Colonic mucosa (tissue), 4 donors: Measurements from ENCODE around the gene ARHGAP30. TPM values are rescaled to one million over a fixed set of nuclear protein-coding genes. Genes with fewer than 3 reads are reported as not detected.

Source experiments
- DNase-seq: peaks from one replicate; pipeline ENCODE4 v3.0.0-alpha.2; 2020
- H3K27ac ChIP-seq: fragments of 200-600 bp; one replicate; pipeline ENCODE4 v1.8.0; 2021
- H3K27me3 ChIP-seq: fragments of 200-600 bp; one replicate; pipeline ENCODE4 v1.8.0; 2021
- H3K36me3 ChIP-seq: fragments of 200-600 bp; one replicate; pipeline ENCODE4 v1.8.0; 2021
- H3K4me1 ChIP-seq: fragments of 200-600 bp; one replicate; pipeline ENCODE4 v1.8.0; 2021; ENCODE audit warnings: mild to moderate bottlenecking
- H3K4me3 ChIP-seq: fragments of 200-600 bp; one replicate; pipeline ENCODE4 v1.8.0; 2021
- H3K9ac ChIP-seq, 2 donors: one replicate each; pipeline ENCODE4 v1.7.0; 2013; ENCODE audit warnings: control low read depth in 2 of 2, low read depth in 2 of 2, low read length in 2 of 2
- H3K9me3 ChIP-seq: fragments of 200-600 bp; one replicate; pipeline ENCODE4 v1.8.0; 2021
- CTCF ChIP-seq: fragments of 200-600 bp; IDR thresholded peaks from one replicate; pipeline ENCODE4 v1.8.0; 2022; ENCODE audit warnings: antibody characterized with exemption, mild to moderate bottlenecking
- intact Hi-C: fragments of 100-400 bp; cut with DNase I; formaldehyde crosslinking; loops from one replicate; pipeline ENCODE4 v1.14.1; 2022
- total RNA-seq, 2 donors: library from RNA; stranded (reverse); fragmentation: NEBNext Ultra II Directional in 1 of 2; extraction: Animal tissue kit (Norgen Biotek cat#: 25700) in 1 of 2; gene quantifications; one replicate each; pipeline ENCODE4 v1.2.1, GENCODE V29; 2021
- donor health status: healthy.
- donor health status: DM: no; HTN: no; CAD: no.
- donor health status: DM: no; HTN: no; CAD: no.

Gene ARHGAP30
- total RNA-seq, 2 donors from 2014 or later: 3.5 to 5.3 TPM

GRCh38 chr1:161073474-161074121 lies 3.9 kb upstream of the ARHGAP30 start:
- H3K27ac ChIP-seq: no peak overlapping the region
- no peaks in the 10 kb centered on the region for H3K9me3 ChIP-seq
- intact Hi-C loops: no loop called here
- no peaks in the 10 kb centered on the region for H3K4me1 ChIP-seq
- no peak for TF ChIP-seq CTCF
- no peaks in the 10 kb centered on the region for H3K36me3 ChIP-seq
- DNase-seq: peak; percentile 49
- H3K27me3 ChIP-seq: no peaks in the 10 kb centered on the region
- no peak overlapping the region for H3K9ac ChIP-seq
- no peak overlapping the region for H3K4me3 ChIP-seq

GRCh38 chr1:161072751-161073449 lies 3.2 kb upstream of the ARHGAP30 start:
- H3K27ac ChIP-seq: no peak overlapping the region
- H3K4me3 ChIP-seq: no peak overlapping the region
- H3K9ac ChIP-seq: no peak overlapping the region
- H3K9me3 ChIP-seq: no peaks in the 10 kb centered on the region
- no peaks in the 10 kb centered on the region for H3K27me3 ChIP-seq
- H3K36me3 ChIP-seq: no peaks in the 10 kb centered on the region
- no peak for TF ChIP-seq CTCF
- DNase-seq: no peak
- intact Hi-C loops: no loop called here
- no peaks in the 10 kb centered on the region for H3K4me1 ChIP-seq

GRCh38 chr1:161071886-161072371 lies 2.2 kb upstream of the ARHGAP30 start:
- intact Hi-C loops: no loop called here

GRCh38 chr1:161070761-161071160 lies 1.1 kb upstream of the ARHGAP30 start:
- Histone ChIP-seq H3K4me1 (no peaks in the 10 kb centered on the region), H3K9me3 (no peaks in the 10 kb centered on the region), H3K27ac (no peak overlapping the region), H3K4me3 (no peak overlapping the region), H3K9ac (no peak overlapping the region), H3K36me3 (no peaks in the 10 kb centered on the region), H3K27me3 (no peaks in the 10 kb centered on the region)
- DNase-seq: no peak
- no peak for TF ChIP-seq CTCF
- intact Hi-C loops: no loop called here

More at GRCh38 chr1:161071886-161072371, 2.2 kb upstream of the ARHGAP30 start:
- Histone ChIP-seq H3K9ac (no peak overlapping the region), H3K9me3 (no peaks in the 10 kb centered on the region), H3K27me3 (no peaks in the 10 kb centered on the region), H3K4me1 (no peaks in the 10 kb centered on the region), H3K4me3 (no peak overlapping the region), H3K36me3 (no peaks in the 10 kb centered on the region), H3K27ac (no peak overlapping the region)
- peak; percentile 55 for DNase-seq
- peak; percentile 41 for TF ChIP-seq CTCF

GRCh38 chr1:161069241-161069640 lies 450 bp downstream of the ARHGAP30 start:
- H3K36me3 ChIP-seq: no peaks in the 10 kb centered on the region
- H3K4me1 ChIP-seq: no peaks in the 10 kb centered on the region
- intact Hi-C loops: no loop called here
- peak overlapping the region; percentile 26 to 58 for H3K9ac ChIP-seq
- no peaks in the 10 kb centered on the region for H3K9me3 ChIP-seq
- H3K27me3 ChIP-seq: no peaks in the 10 kb centered on the region
- DNase-seq: no peak
- H3K4me3 ChIP-seq: peak overlapping the region; percentile 33
- peak overlapping the region; percentile 82 for H3K27ac ChIP-seq
- no peak for TF ChIP-seq CTCF
